Metanephros (tissue), 1 donor: ENCODE data around the gene SIVA1. TPM values are rescaled to one million over a fixed set of nuclear protein-coding genes. Genes with fewer than 3 reads are reported as not detected.

Experiments used
- total RNA-seq: library from RNA; depleted of rRNA; stranded (reverse); fragments of >200 nt; gene quantifications from one replicate; pipeline ENCODE4 v1.2.3, GENCODE V29; 2014

Gene SIVA1, protein sequence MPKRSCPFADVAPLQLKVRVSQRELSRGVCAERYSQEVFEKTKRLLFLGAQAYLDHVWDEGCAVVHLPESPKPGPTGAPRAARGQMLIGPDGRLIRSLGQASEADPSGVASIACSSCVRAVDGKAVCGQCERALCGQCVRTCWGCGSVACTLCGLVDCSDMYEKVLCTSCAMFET
- 84.4 TPM for total RNA-seq

GRCh38 chr14:104752735-104753527, at the start of gene SIVA1:
Gene SIVA1, plus strand, starts transcription at chr14:104753147. Its CDS starts 55 bp downstream, at chr14:104753202.

GRCh38 chr14:104723651-104724406, 29.1 kb upstream of the SIVA1 start, which contains the start of gene ADSS1:
Gene ADSS1, plus strand, starts transcription at chr14:104724229. Its CDS starts 42 bp downstream, at chr14:104724271.

GRCh38 chr14:104794993-104795780, 42.2 kb downstream of the SIVA1 start, which contains the start of gene AKT1:
Gene AKT1, minus strand, starts transcription at chr14:104795748. Its CDS starts 3,105 bp downstream, at chr14:104792643.

DNA sequence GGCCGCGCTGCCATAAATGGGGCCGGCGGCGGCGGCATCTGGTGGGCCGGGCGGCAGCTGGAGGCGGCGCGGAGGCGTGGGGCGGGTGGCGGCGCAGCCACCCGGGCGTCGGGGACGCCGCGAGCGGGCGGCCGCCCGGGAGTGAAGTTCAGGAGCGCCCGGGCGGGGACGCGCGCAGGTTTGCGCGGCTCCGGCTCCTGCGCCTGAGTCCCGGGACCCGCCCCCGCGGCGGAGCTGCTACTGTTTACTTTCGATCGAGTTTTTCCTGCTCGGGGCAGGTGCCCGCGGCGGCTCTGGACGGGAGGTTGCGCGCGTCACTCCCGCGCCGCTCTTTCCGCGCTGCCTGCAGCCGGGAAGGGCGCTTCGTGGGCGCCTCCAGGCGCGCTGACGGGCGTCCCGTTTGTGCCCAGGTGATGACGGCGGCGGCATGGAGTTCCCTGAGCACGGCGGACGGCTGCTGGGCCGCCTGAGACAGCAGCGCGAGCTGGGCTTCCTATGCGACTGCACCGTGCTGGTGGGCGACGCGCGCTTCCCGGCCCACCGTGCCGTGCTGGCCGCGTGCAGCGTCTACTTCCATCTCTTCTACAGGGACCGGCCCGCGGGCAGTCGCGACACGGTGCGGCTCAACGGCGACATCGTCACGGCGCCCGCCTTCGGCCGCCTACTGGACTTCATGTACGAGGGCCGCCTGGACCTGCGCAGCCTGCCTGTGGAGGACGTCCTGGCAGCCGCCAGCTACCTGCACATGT, 48.0 kb downstream of the SIVA1 start, which contains the start of gene ZBTB42:
Gene ZBTB42 (plus strand): TSS at position 331 of the 749 bp plus-strand sequence. CDS start 97 bp downstream, at position 428.

Other genes starting within 250 kb of the SIVA1 start
- gene C14orf180, start 173.4 kb upstream of the SIVA1 start, total RNA-seq: 2.6 TPM
- gene TMEM179, start 148.4 kb upstream of the SIVA1 start, total RNA-seq: 1.2 TPM
- 60.6 TPM for gene INF2, start 63.5 kb upstream of the SIVA1 start, total RNA-seq
- 31.2 TPM for gene ADSS1, start 28.9 kb upstream of the SIVA1 start, total RNA-seq
- 127 TPM for gene AKT1, start 42.6 kb downstream of the SIVA1 start, total RNA-seq
- 9.1 TPM for gene ZBTB42, start 48.0 kb downstream of the SIVA1 start, total RNA-seq
- gene CEP170B, start 112.1 kb downstream of the SIVA1 start, total RNA-seq: 14.5 TPM
- gene PLD4, start 171.7 kb downstream of the SIVA1 start, total RNA-seq: 16.2 TPM
- 2.6 TPM for gene AHNAK2, start 225.2 kb downstream of the SIVA1 start, total RNA-seq
- 17.3 TPM for gene CLBA1, start 232.6 kb downstream of the SIVA1 start, total RNA-seq